HPDE6-E6E7 (cell line): ENCODE measurements around the gene GLS.
A peak's percentile ranks its signal among the peaks of the same experiment; 100 is the strongest.
"Not testable (repeated sequence)": the region's sequence is repeated elsewhere in the genome, so short reads cannot be mapped to it uniquely, and the experiment has no call there.

Source experiments
- DNase-seq: peaks from one replicate; pipeline ENCODE4 v3.0.0; 2011; ENCODE audit warnings: missing footprints; ENCODE audit errors: extremely low spot score

The GLS gene

DNA sequence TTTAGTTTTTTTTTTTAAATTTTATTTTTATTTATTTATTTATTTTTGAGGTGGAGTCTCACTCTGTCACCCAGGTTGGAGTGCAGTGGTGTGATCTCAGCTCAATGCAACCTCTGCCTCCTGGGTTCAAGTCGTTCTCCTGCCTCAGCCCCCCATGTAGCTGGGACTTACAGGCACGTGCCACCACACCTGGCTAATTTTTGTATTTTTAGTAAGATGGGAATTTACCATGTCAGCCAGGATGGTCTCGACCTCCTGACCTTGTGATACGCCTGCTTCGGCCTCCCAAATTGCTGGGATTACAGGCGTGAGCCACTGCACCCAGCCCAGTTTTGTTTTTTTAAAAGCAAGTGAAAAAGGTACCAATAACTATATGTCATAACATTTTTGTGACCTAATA lies 5.2 kb downstream of the GLS start:
- not testable (repeated sequence) for DNase-seq

DNA sequence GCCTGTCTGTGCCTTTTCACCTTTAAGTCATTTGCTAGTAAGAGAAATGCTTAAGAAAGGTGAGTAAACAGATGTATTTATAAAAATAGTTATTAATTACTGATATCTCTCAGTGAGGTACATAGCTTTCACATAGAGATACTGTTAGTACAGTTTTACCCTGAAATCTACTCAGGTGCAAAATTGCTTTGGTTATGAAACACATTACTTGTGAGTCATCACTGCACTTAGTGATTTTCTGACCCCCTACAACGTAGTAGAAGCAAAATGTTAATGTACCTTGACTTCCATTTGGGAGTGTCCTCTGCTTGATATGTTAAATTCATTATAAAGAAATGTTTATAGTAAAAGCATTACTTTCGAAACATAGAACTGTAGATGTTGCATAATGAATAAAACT lies 6.5 kb downstream of the GLS start:
- DNase-seq, result peak; percentile 14

DNA sequence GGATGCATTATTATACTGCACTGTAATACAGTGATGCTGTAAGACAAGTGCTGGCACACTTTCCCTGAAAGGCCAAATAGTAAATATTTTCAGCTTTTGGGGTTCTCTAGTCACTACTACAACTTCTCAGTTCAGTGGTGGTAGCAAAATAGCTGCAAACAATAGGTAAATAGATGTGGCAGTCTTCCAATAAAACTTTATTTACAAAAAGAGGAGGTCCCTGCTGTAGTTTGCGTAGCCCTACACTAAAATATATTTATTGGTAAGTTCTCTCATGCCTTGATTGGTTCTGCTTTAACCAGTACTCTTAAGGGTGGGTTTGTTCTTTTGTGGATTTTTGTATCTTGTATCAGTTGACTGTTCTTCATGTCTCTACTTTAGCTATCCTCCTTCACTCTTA lies 7.8 kb downstream of the GLS start:
- DNase-seq, result no peak

DNA sequence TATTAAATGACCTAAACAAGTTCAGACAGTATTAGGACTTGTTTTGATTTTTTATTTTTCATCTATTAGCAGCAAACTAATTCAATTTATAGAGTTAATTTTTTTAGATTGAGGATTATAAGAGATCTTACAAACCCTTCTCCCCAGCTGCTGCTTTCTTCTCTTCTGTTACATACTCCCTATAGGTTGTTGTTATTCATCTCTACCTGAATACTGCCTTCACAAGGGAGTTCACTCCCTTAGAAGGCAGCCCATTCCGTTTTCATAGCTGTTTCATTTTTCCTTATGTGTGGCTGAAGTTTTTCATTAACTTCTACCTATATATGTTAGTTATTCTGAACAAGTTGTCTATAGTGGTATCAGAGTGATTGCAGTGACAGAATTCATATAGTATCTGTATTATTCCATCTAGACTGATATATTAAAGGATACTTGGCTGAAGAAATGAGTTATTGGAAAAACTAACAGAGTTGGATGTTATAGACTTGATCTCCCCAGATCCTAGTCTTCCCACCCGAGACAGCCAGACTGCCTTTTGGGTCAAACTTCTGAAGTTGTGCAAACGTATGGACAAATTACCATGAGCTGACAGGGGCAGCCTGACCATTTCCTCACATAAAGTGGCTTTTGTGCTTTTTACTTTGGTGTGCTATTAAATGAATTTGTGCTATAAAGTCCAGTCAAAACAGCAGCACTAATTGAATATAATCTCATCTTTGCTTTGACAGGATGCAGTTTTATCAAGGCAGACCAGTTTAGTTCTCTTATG lies 8.7 kb downstream of the GLS start:
- DNase-seq, result no peak

DNA sequence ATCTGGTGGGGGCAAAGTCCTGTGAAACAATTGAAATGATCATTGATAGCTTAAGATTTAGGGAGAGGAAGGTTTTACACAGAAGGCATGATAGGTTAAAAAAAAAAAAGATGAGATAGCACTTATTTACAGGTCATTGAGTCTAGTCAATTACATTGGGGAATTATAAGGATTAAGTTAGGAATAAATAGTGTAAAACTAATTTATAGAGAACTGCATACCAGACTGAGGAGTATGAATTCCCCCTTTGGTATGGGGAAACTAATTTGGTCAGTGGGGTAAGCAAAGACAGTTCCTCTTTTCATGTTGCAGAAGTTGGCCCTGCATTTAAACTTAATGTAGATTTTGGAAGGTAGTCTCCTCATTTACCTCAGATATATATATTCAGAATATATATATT lies 10.8 kb downstream of the GLS start:
- no peak for DNase-seq

- DNase-seq, result no peak
Observed at GRCh38 chr2:190891889-190892288, 11.3 kb downstream of the GLS start.

DNA sequence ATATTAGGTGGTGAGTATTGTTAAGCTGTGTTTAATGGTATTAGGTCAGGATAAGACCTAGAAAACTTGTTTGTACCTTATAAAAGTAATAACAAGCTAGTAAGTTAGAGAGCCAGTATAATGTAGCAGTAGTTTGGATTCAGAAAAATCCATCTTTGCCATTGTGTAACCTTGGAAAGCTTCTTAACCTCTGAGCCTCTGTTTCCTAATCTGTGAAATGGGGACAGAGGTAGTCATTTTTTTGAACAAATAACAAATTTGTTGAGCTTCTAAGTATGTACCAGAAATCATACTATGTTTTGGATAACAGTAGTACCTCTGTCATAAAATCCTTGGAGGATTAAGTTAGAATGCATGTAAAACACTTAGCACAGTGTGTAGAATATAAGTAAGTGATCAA lies 12.5 kb downstream of the GLS start:
- no peak for DNase-seq

DNA sequence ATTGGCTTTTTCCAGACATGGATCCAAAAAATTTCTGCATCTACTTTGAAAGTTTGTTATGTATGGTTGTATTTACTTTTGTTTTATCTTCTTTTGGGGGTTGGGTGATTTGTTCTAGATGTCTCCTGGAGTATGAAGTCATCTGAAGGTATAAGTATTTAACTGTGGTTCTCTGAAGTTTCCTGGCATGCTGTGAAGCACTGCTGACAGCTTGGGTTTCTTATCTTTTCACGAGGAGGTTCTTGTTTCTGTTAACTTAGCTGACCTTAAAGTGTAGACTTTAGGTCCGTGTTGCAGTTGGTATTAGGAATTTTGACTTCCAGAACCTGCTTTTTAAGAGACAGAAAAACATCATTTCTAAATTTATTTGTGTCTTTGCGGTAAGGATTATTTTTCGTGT lies 15.9 kb downstream of the GLS start:
- no peak for DNase-seq

DNA sequence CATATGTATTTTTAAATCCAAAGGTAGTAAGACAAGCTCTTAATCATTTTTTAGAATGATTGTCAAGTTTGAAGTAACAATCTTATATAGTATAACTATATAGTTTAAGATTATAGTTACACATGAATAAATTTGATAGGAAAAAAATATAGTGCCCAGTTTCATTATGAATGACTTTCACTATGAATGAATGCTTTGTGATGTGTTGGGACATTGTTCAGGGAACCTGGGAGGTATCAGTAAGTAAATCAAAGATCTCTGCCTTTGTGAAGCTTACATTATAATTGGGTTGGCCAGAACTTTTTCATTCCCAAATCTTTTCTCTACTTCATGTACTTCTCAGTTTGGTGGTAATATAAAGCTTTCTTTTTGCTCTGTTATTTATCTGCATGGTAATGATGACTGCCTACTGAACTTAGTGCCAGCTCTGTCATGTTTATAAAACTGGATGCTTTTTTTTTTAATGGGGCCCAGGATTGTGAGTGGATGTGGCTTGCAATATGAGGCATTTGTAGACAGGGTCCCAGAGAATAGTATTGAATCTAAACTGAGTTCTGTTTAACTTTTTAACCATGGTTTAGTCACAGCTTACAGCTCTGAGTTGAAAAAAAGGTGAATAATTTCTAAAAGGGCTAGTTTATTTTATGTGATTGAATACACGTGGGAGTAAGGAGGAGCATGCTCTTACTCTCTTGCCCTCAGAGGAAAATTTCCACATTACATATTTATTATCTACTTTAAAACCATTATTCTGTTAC lies 23.3 kb downstream of the GLS start:
- no peak for DNase-seq

DNA sequence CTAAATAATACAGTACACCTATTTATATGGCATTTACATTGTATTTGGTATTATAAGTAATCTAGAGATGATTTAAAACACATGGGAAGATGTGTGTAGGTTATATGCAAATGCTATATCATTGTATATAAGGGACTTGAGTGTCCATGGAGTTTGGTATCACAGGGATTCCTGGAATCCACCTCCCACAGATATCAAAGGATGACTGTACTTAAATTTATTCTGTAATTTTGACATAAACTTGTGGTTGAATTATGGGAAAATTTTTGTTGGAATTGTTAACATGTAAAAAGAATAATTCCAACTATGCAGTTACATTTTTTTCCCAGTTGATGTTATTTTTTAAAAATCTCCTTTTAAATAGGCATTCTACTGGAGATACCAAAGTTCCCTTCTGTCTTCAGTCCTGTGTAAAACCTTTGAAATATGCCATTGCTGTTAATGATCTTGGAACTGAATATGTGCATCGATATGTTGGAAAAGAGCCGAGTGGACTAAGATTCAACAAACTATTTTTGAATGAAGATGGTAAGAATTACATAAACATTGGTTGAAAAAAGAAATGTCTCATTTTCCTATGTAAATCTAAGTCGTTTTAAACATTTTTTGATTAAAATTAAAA lies 24.1 kb downstream of the GLS start:
- no peak for DNase-seq

DNA sequence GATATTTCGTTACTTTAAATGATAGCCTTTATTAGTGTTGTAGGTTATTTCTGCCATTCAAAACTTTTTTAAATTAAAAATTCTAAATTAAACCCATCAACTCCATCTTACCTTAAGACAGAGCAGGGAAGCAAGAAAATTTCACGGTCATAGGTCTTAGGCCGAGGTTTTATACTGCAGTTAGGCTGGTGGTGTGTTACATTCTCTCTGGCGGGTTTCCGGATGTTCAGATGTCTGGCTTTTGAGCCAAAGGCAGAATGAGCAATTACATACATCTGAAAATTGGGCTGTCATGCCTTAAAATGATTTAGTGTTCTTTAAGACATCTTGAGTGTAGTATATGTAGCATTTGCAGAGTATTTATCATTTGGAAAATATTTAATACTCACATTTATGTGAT lies 27.9 kb downstream of the GLS start:
- DNase-seq, result no peak

- DNase-seq, result no peak
Observed at GRCh38 chr2:190909680-190910079, 29.1 kb downstream of the GLS start.

GRCh38 chr2:190910341-190911136 lies 29.9 kb downstream of the GLS start:
- no peak for DNase-seq

DNA sequence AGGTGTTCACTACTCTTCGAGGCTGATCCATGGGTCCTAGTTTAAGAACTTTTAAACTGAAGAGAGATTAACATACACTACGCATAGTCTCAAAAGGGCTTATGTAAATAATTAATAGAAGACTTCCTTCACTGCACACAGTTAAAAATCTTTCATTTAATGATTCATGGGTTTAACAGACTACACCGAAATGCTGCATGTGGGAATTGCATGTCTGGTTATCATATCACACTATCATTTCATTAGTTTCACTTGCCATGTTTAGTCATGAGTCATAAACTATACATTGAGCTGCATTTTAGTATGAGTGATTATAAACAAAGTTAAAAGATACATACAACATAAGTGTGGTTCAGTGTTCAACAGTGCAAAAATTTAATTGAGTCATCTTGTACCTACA lies 31.2 kb downstream of the GLS start:
- no peak for DNase-seq

- DNase-seq, result no peak
Observed at GRCh38 chr2:190912726-190913125, 32.1 kb downstream of the GLS start.

DNA sequence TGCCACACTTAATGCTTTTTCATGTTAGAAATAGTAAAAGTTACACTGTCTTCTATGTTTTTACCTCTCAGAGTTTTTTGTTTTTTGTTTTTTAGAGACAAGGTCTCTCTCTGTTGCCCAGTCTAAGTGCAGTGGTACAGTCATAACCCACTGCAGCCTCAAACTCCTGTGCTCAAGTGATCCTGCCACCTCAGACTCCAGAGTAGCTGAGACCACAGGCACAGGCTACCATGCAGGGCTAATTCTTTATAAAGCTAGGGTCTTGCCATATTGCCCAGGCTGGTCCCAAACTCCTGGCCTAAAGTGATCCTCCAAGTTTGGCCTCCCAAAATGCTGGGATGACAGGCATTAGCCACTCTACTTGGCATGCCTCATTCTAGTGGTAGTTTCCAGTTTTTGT lies 33.1 kb downstream of the GLS start:
- DNase-seq, result no peak

DNA sequence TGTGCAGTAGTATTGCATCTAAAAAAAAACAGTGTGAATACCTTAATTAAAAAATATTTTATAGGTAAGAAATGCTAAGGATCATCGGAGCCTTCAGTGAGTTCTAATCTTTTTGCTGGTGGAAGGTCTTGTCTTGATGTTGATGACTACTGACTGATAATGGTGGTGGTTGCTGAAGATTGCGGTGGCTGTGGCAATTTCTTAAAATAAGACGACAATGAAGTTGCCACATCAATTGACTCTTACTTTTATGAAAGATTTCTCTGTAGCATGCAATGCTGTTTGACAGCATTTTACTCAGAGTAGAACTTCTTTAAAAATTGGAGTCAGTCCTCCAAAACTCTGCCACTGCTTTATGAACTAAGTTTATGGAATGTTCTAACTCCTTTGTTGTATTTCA lies 36.2 kb downstream of the GLS start:
- no peak for DNase-seq

DNA sequence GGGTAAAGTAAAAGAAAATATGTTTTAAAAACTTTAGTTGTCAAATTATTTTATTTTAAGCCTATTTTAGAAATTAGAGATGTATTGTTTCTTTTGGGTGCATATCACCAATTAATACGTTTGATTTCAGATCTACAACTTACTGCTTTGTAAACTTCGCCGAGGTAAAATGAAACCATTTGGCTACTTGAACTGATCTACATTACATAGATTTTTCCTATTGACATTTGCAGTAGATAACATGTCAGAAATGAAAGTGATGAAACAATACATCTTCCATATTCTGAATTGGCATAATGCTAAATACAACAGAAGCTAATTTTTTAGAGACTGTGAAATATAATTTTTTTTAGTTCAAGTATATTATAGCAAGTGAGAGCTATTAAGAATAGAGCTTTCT lies 39.5 kb downstream of the GLS start:
- DNase-seq, result no peak

- DNase-seq, result no peak
Observed at GRCh38 chr2:190922376-190922775, 41.8 kb downstream of the GLS start.

- DNase-seq, result no peak
Observed at GRCh38 chr2:190927301-190927700, 46.7 kb downstream of the GLS start.

- DNase-seq, result no peak
Observed at GRCh38 chr2:190929919-190930318, 49.3 kb downstream of the GLS start.

GRCh38 chr2:190930411-190930810 lies 49.8 kb downstream of the GLS start:
- DNase-seq, result no peak
